ENCODE results near the gene ZFPM1. TPM values are rescaled to one million over a fixed set of nuclear protein-coding genes. Genes with fewer than 3 reads are reported as not detected.
"Not testable (repeated sequence)": the region's sequence is repeated elsewhere in the genome, so short reads cannot be mapped to it uniquely, and the experiment has no call there.

Gene ZFPM1
- polyA plus RNA-seq, 2 donors: 0.98 to 2.6 TPM

GRCh38 chr16:88514070-88514469 is 61.0 kb downstream of the ZFPM1 start:
- no peaks in the 10 kb centered on the region for H3K9me3 ChIP-seq (ENCODE audit: control insufficient read depth in 2 of 2, insufficient read depth in 1 of 2, low read depth in 1 of 2, low read length in 1 of 2)
- no peak overlapping the region for H3K27ac ChIP-seq (ENCODE audit: low read depth in 2 of 2, low read length in 1 of 2)
- no peak overlapping the region for H3K4me3 ChIP-seq (ENCODE audit: low read depth in 1 of 2, low read length in 2 of 2)
- H3K27me3 ChIP-seq (ENCODE audit: control insufficient read depth in 1 of 2, insufficient read depth in 2 of 2, low read length in 2 of 2): no peaks in the 10 kb centered on the region
- 89 to 90% methylated on average over 20 of the region's 20 CpGs for WGBS, 2 donors
- peaks cover 4 to 10% of the 10 kb centered on the region in 2 donors for H3K4me1 ChIP-seq (ENCODE audit: control insufficient read depth in 2 of 2, insufficient read depth in 2 of 2, low read length in 1 of 2)
- no peaks in the 10 kb centered on the region for H3K36me3 ChIP-seq (ENCODE audit: control insufficient read depth in 2 of 2, insufficient read depth in 2 of 2, low read length in 1 of 2)

- WGBS, 2 donors: 82 to 83% methylated on average over 18 to 19 of the region's 19 CpGs
- Histone ChIP-seq H3K9me3 (ENCODE audit: control insufficient read depth in 2 of 2, insufficient read depth in 1 of 2, low read depth in 1 of 2, low read length in 1 of 2) (no peaks in the 10 kb centered on the region), H3K27me3 (ENCODE audit: control insufficient read depth in 1 of 2, insufficient read depth in 2 of 2, low read length in 2 of 2) (no peaks in the 10 kb centered on the region), H3K27ac (ENCODE audit: low read depth in 2 of 2, low read length in 1 of 2) (no peak overlapping the region), H3K4me3 (ENCODE audit: low read depth in 1 of 2, low read length in 2 of 2) (no peak overlapping the region), H3K36me3 (ENCODE audit: control insufficient read depth in 2 of 2, insufficient read depth in 2 of 2, low read length in 1 of 2) (no peaks in the 10 kb centered on the region), H3K4me1 (ENCODE audit: control insufficient read depth in 2 of 2, insufficient read depth in 2 of 2, low read length in 1 of 2) (peaks cover 3 to 5% of the 10 kb centered on the region in 2 donors)
Observed at GRCh38 chr16:88514526-88515232, 61.6 kb downstream of the ZFPM1 start.

- 90 to 92% methylated on average over 9 of the region's 9 CpGs for WGBS, 2 donors
- Histone ChIP-seq H3K4me1 (ENCODE audit: control insufficient read depth in 2 of 2, insufficient read depth in 2 of 2, low read length in 1 of 2) (no peaks in the 10 kb centered on the region), H3K27me3 (ENCODE audit: control insufficient read depth in 1 of 2, insufficient read depth in 2 of 2, low read length in 2 of 2) (no peaks in the 10 kb centered on the region), H3K9me3 (ENCODE audit: control insufficient read depth in 2 of 2, insufficient read depth in 1 of 2, low read depth in 1 of 2, low read length in 1 of 2) (no peaks in the 10 kb centered on the region), H3K27ac (ENCODE audit: low read depth in 2 of 2, low read length in 1 of 2) (no peak overlapping the region), H3K4me3 (ENCODE audit: low read depth in 1 of 2, low read length in 2 of 2) (no peak overlapping the region), H3K36me3 (ENCODE audit: control insufficient read depth in 2 of 2, insufficient read depth in 2 of 2, low read length in 1 of 2) (no peaks in the 10 kb centered on the region)
Observed at GRCh38 chr16:88515371-88515770, 62.3 kb downstream of the ZFPM1 start.

GRCh38 chr16:88515925-88516594 is 63.0 kb downstream of the ZFPM1 start:
- no peaks in the 10 kb centered on the region for H3K36me3 ChIP-seq (ENCODE audit: control insufficient read depth in 2 of 2, insufficient read depth in 2 of 2, low read length in 1 of 2)
- WGBS, 2 donors: 74 to 76% methylated on average over 23 of the region's 23 CpGs
- no peaks in the 10 kb centered on the region for H3K9me3 ChIP-seq (ENCODE audit: control insufficient read depth in 2 of 2, insufficient read depth in 1 of 2, low read depth in 1 of 2, low read length in 1 of 2)
- no peaks in the 10 kb centered on the region for H3K27me3 ChIP-seq (ENCODE audit: control insufficient read depth in 1 of 2, insufficient read depth in 2 of 2, low read length in 2 of 2)
- H3K4me3 ChIP-seq (ENCODE audit: low read depth in 1 of 2, low read length in 2 of 2): no peak overlapping the region
- no peaks in the 10 kb centered on the region for H3K4me1 ChIP-seq (ENCODE audit: control insufficient read depth in 2 of 2, insufficient read depth in 2 of 2, low read length in 1 of 2)
- no peak overlapping the region for H3K27ac ChIP-seq (ENCODE audit: low read depth in 2 of 2, low read length in 1 of 2)

- H3K36me3 ChIP-seq (ENCODE audit: control insufficient read depth in 2 of 2, insufficient read depth in 2 of 2, low read length in 1 of 2): no peaks in the 10 kb centered on the region
- H3K27me3 ChIP-seq (ENCODE audit: control insufficient read depth in 1 of 2, insufficient read depth in 2 of 2, low read length in 2 of 2): no peaks in the 10 kb centered on the region
- H3K9me3 ChIP-seq (ENCODE audit: control insufficient read depth in 2 of 2, insufficient read depth in 1 of 2, low read depth in 1 of 2, low read length in 1 of 2): no peaks in the 10 kb centered on the region
- 69 to 70% methylated on average over 20 of the region's 20 CpGs for WGBS, 2 donors
- H3K4me1 ChIP-seq (ENCODE audit: control insufficient read depth in 2 of 2, insufficient read depth in 2 of 2, low read length in 1 of 2): no peaks in the 10 kb centered on the region
- no peak overlapping the region for H3K27ac ChIP-seq (ENCODE audit: low read depth in 2 of 2, low read length in 1 of 2)
- no peak overlapping the region for H3K4me3 ChIP-seq (ENCODE audit: low read depth in 1 of 2, low read length in 2 of 2)
Observed at GRCh38 chr16:88516601-88517061, 63.6 kb downstream of the ZFPM1 start.

- H3K9me3 ChIP-seq (ENCODE audit: control insufficient read depth in 2 of 2, insufficient read depth in 1 of 2, low read depth in 1 of 2, low read length in 1 of 2); H3K27me3 ChIP-seq (ENCODE audit: control insufficient read depth in 1 of 2, insufficient read depth in 2 of 2, low read length in 2 of 2); H3K4me1 ChIP-seq (ENCODE audit: control insufficient read depth in 2 of 2, insufficient read depth in 2 of 2, low read length in 1 of 2); H3K27ac ChIP-seq (ENCODE audit: low read depth in 2 of 2, low read length in 1 of 2); H3K36me3 ChIP-seq (ENCODE audit: control insufficient read depth in 2 of 2, insufficient read depth in 2 of 2, low read length in 1 of 2); H3K4me3 ChIP-seq (ENCODE audit: low read depth in 1 of 2, low read length in 2 of 2): not testable (repeated sequence)
- 96 to 100% methylated on average over 1 of the region's 1 CpG for WGBS, 2 donors
Observed at GRCh38 chr16:88517208-88517774, 64.2 kb downstream of the ZFPM1 start.

GRCh38 chr16:88518411-88519111 is 65.5 kb downstream of the ZFPM1 start:
- not testable (repeated sequence) for H3K36me3 ChIP-seq (ENCODE audit: control insufficient read depth in 2 of 2, insufficient read depth in 2 of 2, low read length in 1 of 2); H3K9me3 ChIP-seq (ENCODE audit: control insufficient read depth in 2 of 2, insufficient read depth in 1 of 2, low read depth in 1 of 2, low read length in 1 of 2); H3K4me1 ChIP-seq (ENCODE audit: control insufficient read depth in 2 of 2, insufficient read depth in 2 of 2, low read length in 1 of 2); H3K27ac ChIP-seq (ENCODE audit: low read depth in 2 of 2, low read length in 1 of 2); H3K4me3 ChIP-seq (ENCODE audit: low read depth in 1 of 2, low read length in 2 of 2); H3K27me3 ChIP-seq (ENCODE audit: control insufficient read depth in 1 of 2, insufficient read depth in 2 of 2, low read length in 2 of 2)
- 96% methylated on average over 4 of the region's 4 CpGs for WGBS, 2 donors

- Histone ChIP-seq H3K36me3 (ENCODE audit: control insufficient read depth in 2 of 2, insufficient read depth in 2 of 2, low read length in 1 of 2) (no peaks in the 10 kb centered on the region), H3K27me3 (ENCODE audit: control insufficient read depth in 1 of 2, insufficient read depth in 2 of 2, low read length in 2 of 2) (peaks cover 0 to 10% of the 10 kb centered on the region in 2 donors)
Observed at GRCh38 chr16:88519240-88519639, 66.2 kb downstream of the ZFPM1 start.

GRCh38 chr16:88519938-88520653 is 67.0 kb downstream of the ZFPM1 start:
- peaks cover 0 to 1% of the 10 kb centered on the region in 2 donors for H3K4me1 ChIP-seq (ENCODE audit: control insufficient read depth in 2 of 2, insufficient read depth in 2 of 2, low read length in 1 of 2)
- no peaks in the 10 kb centered on the region for H3K36me3 ChIP-seq (ENCODE audit: control insufficient read depth in 2 of 2, insufficient read depth in 2 of 2, low read length in 1 of 2)
- peaks cover 0 to 16% of the 10 kb centered on the region in 2 donors for H3K27me3 ChIP-seq (ENCODE audit: control insufficient read depth in 1 of 2, insufficient read depth in 2 of 2, low read length in 2 of 2)
- no peak overlapping the region for H3K27ac ChIP-seq (ENCODE audit: low read depth in 2 of 2, low read length in 1 of 2)
- no peak overlapping the region for H3K4me3 ChIP-seq (ENCODE audit: low read depth in 1 of 2, low read length in 2 of 2)
- H3K9me3 ChIP-seq (ENCODE audit: control insufficient read depth in 2 of 2, insufficient read depth in 1 of 2, low read depth in 1 of 2, low read length in 1 of 2): no peaks in the 10 kb centered on the region
- 97 to 98% methylated on average over 3 of the region's 3 CpGs for WGBS, 2 donors

More at GRCh38 chr16:88519240-88519639, 66.2 kb downstream of the ZFPM1 start:
- no peak overlapping the region for H3K27ac ChIP-seq (ENCODE audit: low read depth in 2 of 2, low read length in 1 of 2)
- no peaks in the 10 kb centered on the region for H3K4me1 ChIP-seq (ENCODE audit: control insufficient read depth in 2 of 2, insufficient read depth in 2 of 2, low read length in 1 of 2)
- no peak overlapping the region for H3K4me3 ChIP-seq (ENCODE audit: low read depth in 1 of 2, low read length in 2 of 2)
- no peaks in the 10 kb centered on the region for H3K9me3 ChIP-seq (ENCODE audit: control insufficient read depth in 2 of 2, insufficient read depth in 1 of 2, low read depth in 1 of 2, low read length in 1 of 2)

Measured in esophagus (tissue), 2 donors.